A673 (cell line): ENCODE results near the gene HLA-DQA1. TPM values are rescaled to one million over a fixed set of nuclear protein-coding genes. Genes with fewer than 3 reads are reported as not detected.

Experiments
- BruUV-seq: library from RNA; stranded (reverse); fragments of 400-500 nt; replicated peaks from 2 replicates; lab custom pipeline; 2021; lab: Mats Ljungman, UMichigan
- CTCF ChIA-PET: fragments of 300-600 bp; sonication (Branson Sonifier 250); formaldehyde crosslinking; loops from one replicate; lab custom pipeline; 2022; ENCODE audit warnings: antibody characterized with exemption; lab: Charles Lee
- POLR2A ChIA-PET: fragments of 300-600 bp; sonication (Branson Sonifier 250); formaldehyde crosslinking; loops from one replicate; lab custom pipeline; 2022; ENCODE audit warnings: antibody characterized with exemption; ENCODE audit not compliant: low non-redundant PET; lab: Charles Lee
- DNase-seq: peaks from one replicate; pipeline ENCODE4 v3.0.0-alpha.2; 2015; ENCODE audit warnings: low spot score
- H3K27ac ChIP-seq: fragments of 200-600 bp; sonication (generic); 2 replicates; pipeline ENCODE4 v1.5.1; 2016; ENCODE audit warnings: mixed run types, low read depth, mild to moderate bottlenecking, mixed read lengths, antibody characterized with exemption, low read length; ENCODE audit not compliant: poor library complexity, severe bottlenecking
- H3K27me3 ChIP-seq: fragments of 200-600 bp; sonication (generic); replicated peaks from 2 replicates; pipeline ENCODE4 v1.6.1; 2017; ENCODE audit warnings: mixed run types, low read depth, mild to moderate bottlenecking, mixed read lengths, antibody characterized with exemption, low read length; ENCODE audit not compliant: insufficient read depth, poor library complexity
- H3K36me3 ChIP-seq: fragments of 200-600 bp; sonication (generic); 2 replicates; pipeline ENCODE4 v1.6.1; 2016; ENCODE audit warnings: mixed run types, mild to moderate bottlenecking, mixed read lengths, antibody characterized with exemption, low read length; ENCODE audit not compliant: insufficient read depth, poor library complexity, severe bottlenecking
- H3K4me1 ChIP-seq: fragments of 200-600 bp; sonication (generic); 2 replicates; pipeline ENCODE4 v1.6.1; 2017; ENCODE audit warnings: mixed run types, mild to moderate bottlenecking, mixed read lengths, antibody characterized with exemption, low read length; ENCODE audit not compliant: insufficient read depth, poor library complexity, severe bottlenecking
- H3K4me3 ChIP-seq: fragments of 200-600 bp; sonication (generic); 2 replicates; pipeline ENCODE4 v1.5.1; 2016; ENCODE audit warnings: low read depth, mixed run types, mild to moderate bottlenecking, mixed read lengths, low read length; ENCODE audit not compliant: poor library complexity, severe bottlenecking
- H3K9me3 ChIP-seq: fragments of 200-600 bp; sonication (generic); 2 replicates; pipeline ENCODE4 v1.6.1; 2016; ENCODE audit warnings: mixed run types, low read depth, mild to moderate bottlenecking, mixed read lengths, antibody characterized with exemption, low read length; ENCODE audit not compliant: poor library complexity, severe bottlenecking
- EZH2 ChIP-seq: fragments of 200-600 bp; sonication (generic); IDR thresholded peaks from 2 replicates; pipeline ENCODE4 v1.6.1; 2017; ENCODE audit warnings: borderline replicate concordance, low read depth, mild to moderate bottlenecking, mixed read lengths, antibody characterized with exemption, low read length; ENCODE audit not compliant: poor library complexity, severe bottlenecking
- intact Hi-C: fragments of 100-400 bp; cut with micrococcal nuclease; formaldehyde crosslinking; loops from one replicate; pipeline ENCODE4 v1.10.0; 2022; ENCODE audit not compliant: unreplicated experiment
- total RNA-seq: library from RNA; stranded (reverse); gene quantifications from 2 replicates; pipeline ENCODE4 v1.2.3, GENCODE V29; 2021
- TF ChIP-seq, protein P1 (sequence below): fragments of 300-800, 200-600 bp; sonication (generic); conservative IDR thresholded peaks from 2 replicates; pipeline ENCODE4 v1.5.1; 2017; ENCODE audit warnings: low read depth, mild to moderate bottlenecking, antibody characterized with exemption, low read length, moderate library complexity, mixed read lengths

Gene HLA-DQA1
- total RNA-seq, 1 experiment from 2014 or later = not detected

DNA sequence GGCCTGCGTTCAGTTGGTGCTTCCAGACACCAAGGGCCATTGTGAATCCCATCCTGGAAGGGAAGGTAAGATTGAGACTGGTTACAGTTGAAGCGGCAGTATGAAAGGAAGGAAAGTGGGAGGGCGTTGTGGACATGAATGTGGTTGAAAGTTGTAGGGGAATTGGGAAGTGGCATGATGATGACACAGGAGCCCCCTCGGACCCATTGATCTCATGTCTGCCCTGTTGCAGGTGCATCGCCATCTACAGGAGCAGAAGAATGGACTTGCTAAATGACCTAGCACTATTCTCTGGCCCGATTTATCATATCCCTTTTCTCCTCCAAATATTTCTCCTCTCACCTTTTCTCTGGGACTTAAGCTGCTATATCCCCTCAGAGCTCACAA lies 5.5 kb downstream of the HLA-DQA1 start:
- Histone ChIP-seq H3K9me3 (no peaks in the 10 kb centered on the region), H3K4me1 (no peaks in the 10 kb centered on the region), H3K27ac (no peak overlapping the region), H3K4me3 (no peak overlapping the region), H3K36me3 (no peaks in the 10 kb centered on the region), H3K27me3 (no peaks in the 10 kb centered on the region)
- CTCF ChIA-PET = no interaction called here
- no peak for TF ChIP-seq EZH2
- TF ChIP-seq, protein P1, sequence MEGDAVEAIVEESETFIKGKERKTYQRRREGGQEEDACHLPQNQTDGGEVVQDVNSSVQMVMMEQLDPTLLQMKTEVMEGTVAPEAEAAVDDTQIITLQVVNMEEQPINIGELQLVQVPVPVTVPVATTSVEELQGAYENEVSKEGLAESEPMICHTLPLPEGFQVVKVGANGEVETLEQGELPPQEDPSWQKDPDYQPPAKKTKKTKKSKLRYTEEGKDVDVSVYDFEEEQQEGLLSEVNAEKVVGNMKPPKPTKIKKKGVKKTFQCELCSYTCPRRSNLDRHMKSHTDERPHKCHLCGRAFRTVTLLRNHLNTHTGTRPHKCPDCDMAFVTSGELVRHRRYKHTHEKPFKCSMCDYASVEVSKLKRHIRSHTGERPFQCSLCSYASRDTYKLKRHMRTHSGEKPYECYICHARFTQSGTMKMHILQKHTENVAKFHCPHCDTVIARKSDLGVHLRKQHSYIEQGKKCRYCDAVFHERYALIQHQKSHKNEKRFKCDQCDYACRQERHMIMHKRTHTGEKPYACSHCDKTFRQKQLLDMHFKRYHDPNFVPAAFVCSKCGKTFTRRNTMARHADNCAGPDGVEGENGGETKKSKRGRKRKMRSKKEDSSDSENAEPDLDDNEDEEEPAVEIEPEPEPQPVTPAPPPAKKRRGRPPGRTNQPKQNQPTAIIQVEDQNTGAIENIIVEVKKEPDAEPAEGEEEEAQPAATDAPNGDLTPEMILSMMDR = no peak
- BruUV-seq = no TSS peak
- intact Hi-C loops = no loop called here
- no peak for DNase-seq
- POLR2A ChIA-PET = no interaction called here

GRCh38 chr6:32643904-32644303 lies 6.7 kb downstream of the HLA-DQA1 start:
- intact Hi-C loops = no loop called here
- CTCF ChIA-PET = no interaction called here
- no TSS peak for BruUV-seq

DNA sequence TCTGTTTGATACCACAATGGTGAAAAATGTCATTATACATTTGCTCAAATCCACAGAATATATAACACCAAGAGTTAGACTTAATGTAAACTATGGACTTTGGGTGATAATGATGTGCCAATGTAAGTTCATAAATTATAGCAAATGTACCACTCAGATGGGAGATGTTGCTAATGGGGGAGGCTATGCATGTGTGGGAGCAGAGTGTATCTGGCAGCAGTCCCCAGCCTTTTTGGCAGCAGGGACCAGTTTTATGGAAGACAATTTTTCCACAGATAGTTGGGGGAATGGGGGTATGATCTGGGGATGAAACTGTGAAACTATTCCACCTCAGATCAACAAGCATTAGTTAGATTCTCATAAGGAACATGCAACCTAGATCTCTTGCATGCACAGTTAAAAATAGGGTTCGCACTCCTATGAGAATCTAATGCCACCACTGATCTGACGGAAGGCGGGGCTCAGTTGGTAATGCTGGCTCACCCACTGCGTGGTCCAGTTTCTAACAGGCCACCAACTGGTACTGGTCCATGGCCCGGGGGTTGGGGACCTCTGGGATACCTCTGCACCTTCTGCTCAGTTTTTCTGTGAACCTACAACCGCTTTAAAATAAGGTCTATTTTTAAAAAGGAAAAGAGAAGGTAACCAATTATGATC lies 8.0 kb downstream of the HLA-DQA1 start:
- intact Hi-C loops = no loop called here
- ChIA-PET POLR2A (no interaction called here), CTCF (no interaction called here)

More at GRCh38 chr6:32643904-32644303, 6.7 kb downstream of the HLA-DQA1 start:
- no peaks in the 10 kb centered on the region for H3K27me3 ChIP-seq
- no peaks in the 10 kb centered on the region for H3K4me1 ChIP-seq
- TF ChIP-seq EZH2 = no peak
- TF ChIP-seq, protein P1 = no peak
- H3K27ac ChIP-seq = no peak overlapping the region
- no peaks in the 10 kb centered on the region for H3K9me3 ChIP-seq
- no peak for DNase-seq
- POLR2A ChIA-PET = no interaction called here
- no peaks in the 10 kb centered on the region for H3K36me3 ChIP-seq
- H3K4me3 ChIP-seq = no peak overlapping the region

More for the DNA sequence above, 8.0 kb downstream of the HLA-DQA1 start:
- no peak for TF ChIP-seq EZH2
- TF ChIP-seq, protein P1 = no peak
- Histone ChIP-seq H3K9me3 (no peaks in the 10 kb centered on the region), H3K4me3 (no peak overlapping the region), H3K36me3 (no peaks in the 10 kb centered on the region), H3K27ac (no peak overlapping the region), H3K27me3 (no peaks in the 10 kb centered on the region), H3K4me1 (no peaks in the 10 kb centered on the region)
- no peak for DNase-seq
- BruUV-seq = no TSS peak
